Tibial artery (tissue), 4 donors: ENCODE data around the gene HECTD4.

Source experiments
- DNase-seq, 2 donors: peaks; one replicate each; pipeline ENCODE4 v3.0.0-alpha.2; 2019
- H3K27ac ChIP-seq, 2 donors: fragments of 200-600 bp; sonication (generic) in 1 of 2; 1 replicate in 1 of 2; 2 replicates in 1 of 2; pipeline ENCODE4 v1.5.1; 2018 to 2019; ENCODE audit warnings: mild to moderate bottlenecking in 1 of 2
- H3K27me3 ChIP-seq, 2 donors: fragments of 200-600 bp; sonication (generic) in 1 of 2; one replicate each; pipeline versions ENCODE4 v1.5.1 to v1.6.0; 2016 to 2019
- H3K36me3 ChIP-seq, 3 donors: fragments of 200-600 bp; sonication (generic) in 2 of 3; one replicate each; pipeline ENCODE4 v1.5.1; 2016 to 2019; ENCODE audit warnings: mild to moderate bottlenecking in 2 of 3
- H3K4me1 ChIP-seq, 4 donors: fragments of 200-600 bp; sonication (generic) in 2 of 4; 1 replicate in 3 of 4; 2 replicates in 1 of 4; pipeline ENCODE4 v1.5.1; 2016 to 2019
- H3K4me3 ChIP-seq, 2 donors: fragments of 200-600 bp; sonication (generic) in 1 of 2; 1 replicate in 1 of 2; 2 replicates in 1 of 2; pipeline ENCODE4 v1.5.1; 2018 to 2019; ENCODE audit warnings: mild to moderate bottlenecking in 2 of 2
- H3K9me3 ChIP-seq, 3 donors: fragments of 200-600 bp; sonication (generic) in 1 of 3; one replicate each; pipeline ENCODE4 v1.5.1; 2016 to 2019
- CTCF ChIP-seq, 2 experiments: fragments of 200-600 bp in 1 of 2; fragments of 450-650 bp in 1 of 2; IDR thresholded peaks; one replicate each; pipeline ENCODE4 v1.5.1; 2017 to 2019; ENCODE audit warnings: antibody characterized with exemption in 2 of 2, mild to moderate bottlenecking in 1 of 2, moderate library complexity in 1 of 2
- intact Hi-C: fragments of 100-400 bp; cut with DNase I; formaldehyde crosslinking; loops from one replicate; pipeline ENCODE4 v1.15.0; 2023; ENCODE audit warnings: low total_unique reads

Gene HECTD4

GRCh38 chr12:112172556-112173324, 209.5 kb downstream of the HECTD4 start:
- no peak overlapping the region for H3K4me3 ChIP-seq
- no peak overlapping the region for H3K27ac ChIP-seq
- H3K4me1 ChIP-seq = no peaks in the 10 kb centered on the region
- DNase-seq = peak in 1 of 2 donors; percentile 53
- no peaks in the 10 kb centered on the region for H3K9me3 ChIP-seq
- no peaks in the 10 kb centered on the region for H3K27me3 ChIP-seq
- peaks cover 56 to 96% (median 77%) of the 10 kb centered on the region in 3 donors for H3K36me3 ChIP-seq
- no peak for TF ChIP-seq CTCF (IDR thresholded peaks at IDR 0.05)
- intact Hi-C loops = no loop called here

- Histone ChIP-seq H3K9me3 (no peaks in the 10 kb centered on the region), H3K27me3 (no peaks in the 10 kb centered on the region), H3K27ac (no peak overlapping the region), H3K36me3 (peaks cover 42 to 98% (median 70%) of the 10 kb centered on the region in 3 donors), H3K4me1 (no peaks in the 10 kb centered on the region), H3K4me3 (no peak overlapping the region)
- TF ChIP-seq CTCF (IDR thresholded peaks at IDR 0.05) = no peak
- intact Hi-C loops = no loop called here
- DNase-seq = peak in 1 of 2 donors; percentile 54
Observed at GRCh38 chr12:112170971-112171596, 211.1 kb downstream of the HECTD4 start.

- H3K9me3 ChIP-seq = no peaks in the 10 kb centered on the region
- TF ChIP-seq CTCF (IDR thresholded peaks at IDR 0.05) = peak; percentile 14 to 19
- H3K27ac ChIP-seq = no peak overlapping the region
- no peaks in the 10 kb centered on the region for H3K27me3 ChIP-seq
- intact Hi-C loops = no loop called here
- no peak overlapping the region for H3K4me3 ChIP-seq
- DNase-seq = peak in 1 of 2 donors; percentile 55
- no peaks in the 10 kb centered on the region for H3K4me1 ChIP-seq
- peaks cover 35 to 98% (median 63%) of the 10 kb centered on the region in 3 donors for H3K36me3 ChIP-seq
Observed at GRCh38 chr12:112170376-112170775, 211.9 kb downstream of the HECTD4 start.

- Histone ChIP-seq H3K27me3 (no peaks in the 10 kb centered on the region), H3K36me3 (peaks cover 31 to 97% (median 59%) of the 10 kb centered on the region in 3 donors), H3K27ac (no peak overlapping the region), H3K4me3 (no peak overlapping the region), H3K4me1 (no peaks in the 10 kb centered on the region), H3K9me3 (no peaks in the 10 kb centered on the region)
- intact Hi-C loops = no loop called here
- TF ChIP-seq CTCF (IDR thresholded peaks at IDR 0.05) = no peak
- DNase-seq = no peak
Observed at GRCh38 chr12:112169966-112170365, 212.3 kb downstream of the HECTD4 start.

- peaks cover 27 to 93% (median 52%) of the 10 kb centered on the region in 3 donors for H3K36me3 ChIP-seq
- no peaks in the 10 kb centered on the region for H3K27me3 ChIP-seq
- H3K9me3 ChIP-seq = no peaks in the 10 kb centered on the region
- peak in 1 of 2 donors; percentile 56 for DNase-seq
- no peaks in the 10 kb centered on the region for H3K4me1 ChIP-seq
- TF ChIP-seq CTCF (IDR thresholded peaks at IDR 0.05) = no peak
- no peak overlapping the region for H3K27ac ChIP-seq
- H3K4me3 ChIP-seq = no peak overlapping the region
- intact Hi-C loops = no loop called here
Observed at GRCh38 chr12:112169161-112169872, 212.9 kb downstream of the HECTD4 start.
